Stomach (tissue), 9 donors: ENCODE results near the gene ELL2. TPM values are rescaled to one million over a fixed set of nuclear protein-coding genes. Genes with fewer than 3 reads are reported as not detected.

Experiments used
- DNase-seq, 2 donors: peaks; one replicate each; pipeline versions ENCODE4 v3.0.0 to v3.0.0-alpha.2; 2013 to 2019
- H3K27ac ChIP-seq, 5 donors: fragments of 200-600 bp in 4 of 5; sonication (generic) in 4 of 5; one replicate each; pipeline ENCODE4 v1.5.1; 2013 to 2019; ENCODE audit warnings: mild to moderate bottlenecking in 1 of 5, moderate library complexity in 1 of 5
- H3K27me3 ChIP-seq, 3 donors: fragments of 200-600 bp; sonication (generic); one replicate each; pipeline ENCODE4 v1.5.1; 2017 to 2019; ENCODE audit warnings: mixed run types in 1 of 3
- H3K36me3 ChIP-seq, 4 donors: fragments of 200-600 bp; sonication (generic); 1 replicate in 3 of 4; 2 replicates in 1 of 4; pipeline ENCODE4 v1.5.1; 2016 to 2019
- H3K4me1 ChIP-seq, 4 donors: fragments of 200-600 bp; sonication (generic); one replicate each; pipeline ENCODE4 v1.5.1; 2016 to 2019
- H3K4me3 ChIP-seq, 4 donors: fragments of 200-600 bp; sonication (generic) in 3 of 4; one replicate each; pipeline ENCODE4 v1.5.1; 2016 to 2019; ENCODE audit warnings: mild to moderate bottlenecking in 1 of 4
- H3K9me3 ChIP-seq, 4 donors: fragments of 200-600 bp; sonication (generic); one replicate each; pipeline ENCODE4 v1.5.1; 2016 to 2019
- EP300 ChIP-seq: sonication (generic); formaldehyde crosslinking; IDR thresholded peaks from one replicate; pipeline ENCODE4 v1.6.1; 2017; ENCODE audit warnings: antibody characterized with exemption
- POLR2A ChIP-seq, 4 donors: fragments of 450-650 bp; IDR thresholded peaks; one replicate each; pipeline ENCODE4 v1.6.1; 2016; ENCODE audit warnings: antibody characterized with exemption in 4 of 4, control low read depth in 2 of 4, mild to moderate bottlenecking in 1 of 4, moderate library complexity in 1 of 4
- POLR2AphosphoS5 ChIP-seq, 3 donors: sonication (generic); formaldehyde crosslinking; IDR thresholded peaks; one replicate each; pipeline ENCODE4 v1.6.1; 2016; ENCODE audit warnings: antibody characterized with exemption in 3 of 3
- WGBS, 5 donors: extraction: QIAGEN DNeasy Blood & Tissue Kit in 3 of 5; methylation state at CpG; one replicate each; pipeline versions ENCODE4 v1.1.5 to v1.1.7; 2013 to 2018; 5-methylcytosine and 5-hydroxymethylcytosine counted together
- intact Hi-C: fragments of 100-400 bp; cut with DNase I; formaldehyde crosslinking; loops from one replicate; pipeline ENCODE4 v1.15.1; 2023; ENCODE audit warnings: low total_unique reads
- polyA plus RNA-seq, 3 donors: library from polyadenylated mRNA; stranded (reverse); fragments of 200-250 nt; gene quantifications; one replicate each; pipeline ENCODE4 v1.2.3, GENCODE V29; 2013
- total RNA-seq, 5 donors: library from RNA; depleted of rRNA; stranded (reverse); fragments of >200 nt; gene quantifications; one replicate each; pipeline versions ENCODE4 v1.1.0 to v1.2.3, GENCODE V29; 2014 to 2016
- TF ChIP-seq, protein P1 (sequence below), 7 experiments: fragments of 450-650 bp in 4 of 7; fragments of 200-600 bp in 3 of 7; sonication (generic) in 3 of 7; IDR thresholded peaks; one replicate each; pipeline ENCODE4 v1.5.1; 2016 to 2019; ENCODE audit warnings: antibody characterized with exemption in 7 of 7, control low read depth in 2 of 7, mild to moderate bottlenecking in 1 of 7
- donor health status: healthy with polysubstance abuse.
- donor health status: Bipolar disorder and iron deficiency.
- donor health status: healthy.

Gene ELL2
- total and polyA plus RNA-seq, 8 donors: 24.7 to 279 (median 98.0) TPM

DNA sequence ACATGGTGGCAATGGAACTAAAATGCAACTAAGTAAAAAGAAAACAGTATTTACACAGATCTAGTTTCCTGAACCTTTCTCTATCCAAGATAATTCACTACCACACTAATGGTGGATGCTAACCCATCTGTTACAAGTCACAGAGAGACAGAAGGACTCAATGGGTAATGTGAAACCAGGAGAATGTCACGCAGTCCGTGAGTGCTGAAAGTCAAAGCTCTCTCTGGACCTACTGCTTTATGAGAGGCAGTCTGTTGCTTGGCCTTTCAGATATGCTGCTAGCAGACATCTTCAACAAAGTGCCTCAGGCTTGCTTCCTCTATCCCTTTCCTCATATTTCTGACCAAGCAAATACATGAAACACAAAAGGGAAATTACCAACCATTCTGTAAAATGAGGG, 70.2 kb downstream of the ELL2 start:
- Histone ChIP-seq H3K4me3 (no peak overlapping the region), H3K4me1 (peaks cover 0 to 32% (median 4%) of the 10 kb centered on the region in 4 donors), H3K27me3 (no peaks in the 10 kb centered on the region), H3K27ac (no peak overlapping the region), H3K9me3 (no peaks in the 10 kb centered on the region), H3K36me3 (peaks cover 34 to 99% (median 92%) of the 10 kb centered on the region in 4 donors)
- WGBS, 5 donors: 89 to 95% (median 92%) methylated on average over 2 of the region's 2 CpGs
- TF ChIP-seq, protein P1, sequence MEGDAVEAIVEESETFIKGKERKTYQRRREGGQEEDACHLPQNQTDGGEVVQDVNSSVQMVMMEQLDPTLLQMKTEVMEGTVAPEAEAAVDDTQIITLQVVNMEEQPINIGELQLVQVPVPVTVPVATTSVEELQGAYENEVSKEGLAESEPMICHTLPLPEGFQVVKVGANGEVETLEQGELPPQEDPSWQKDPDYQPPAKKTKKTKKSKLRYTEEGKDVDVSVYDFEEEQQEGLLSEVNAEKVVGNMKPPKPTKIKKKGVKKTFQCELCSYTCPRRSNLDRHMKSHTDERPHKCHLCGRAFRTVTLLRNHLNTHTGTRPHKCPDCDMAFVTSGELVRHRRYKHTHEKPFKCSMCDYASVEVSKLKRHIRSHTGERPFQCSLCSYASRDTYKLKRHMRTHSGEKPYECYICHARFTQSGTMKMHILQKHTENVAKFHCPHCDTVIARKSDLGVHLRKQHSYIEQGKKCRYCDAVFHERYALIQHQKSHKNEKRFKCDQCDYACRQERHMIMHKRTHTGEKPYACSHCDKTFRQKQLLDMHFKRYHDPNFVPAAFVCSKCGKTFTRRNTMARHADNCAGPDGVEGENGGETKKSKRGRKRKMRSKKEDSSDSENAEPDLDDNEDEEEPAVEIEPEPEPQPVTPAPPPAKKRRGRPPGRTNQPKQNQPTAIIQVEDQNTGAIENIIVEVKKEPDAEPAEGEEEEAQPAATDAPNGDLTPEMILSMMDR (IDR thresholded peaks at IDR 0.05): no peak
- no peak for TF ChIP-seq EP300
- no peak for TF ChIP-seq POLR2AphosphoS5 (IDR thresholded peaks at IDR 0.05)
- TF ChIP-seq POLR2A (IDR thresholded peaks at IDR 0.05): no peak
- no peak for DNase-seq
- intact Hi-C loops: no loop called here

DNA sequence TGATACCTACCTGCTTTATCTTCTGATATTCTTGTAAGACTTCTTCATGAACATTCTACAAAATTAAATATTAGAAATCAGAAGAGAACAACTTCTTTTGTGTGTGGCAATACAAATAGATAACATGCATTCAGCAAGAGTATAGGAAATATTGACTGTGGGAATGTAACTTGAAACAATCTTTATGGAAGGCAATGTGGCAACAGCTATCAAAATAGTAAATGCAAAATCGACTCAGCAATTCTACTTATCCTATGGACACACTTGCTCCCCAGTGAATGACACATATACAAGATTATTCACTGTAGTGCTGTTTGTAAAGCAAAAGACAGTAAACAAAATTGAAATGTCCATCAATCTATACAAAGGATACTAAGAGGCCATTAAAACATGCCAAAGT, 72.6 kb downstream of the ELL2 start:
- Histone ChIP-seq H3K4me1 (peaks cover 0 to 36% (median 11%) of the 10 kb centered on the region in 4 donors), H3K36me3 (peaks cover 15 to 87% (median 69%) of the 10 kb centered on the region in 4 donors), H3K27me3 (no peaks in the 10 kb centered on the region), H3K9me3 (no peaks in the 10 kb centered on the region), H3K27ac (no peak overlapping the region), H3K4me3 (no peak overlapping the region)
- no peak for DNase-seq
- intact Hi-C loops: no loop called here
- WGBS, 5 donors: 44 to 70% (median 53%) methylated on average over 1 of the region's 1 CpG
- TF ChIP-seq POLR2AphosphoS5 (IDR thresholded peaks at IDR 0.05) (no peak), EP300 (no peak), POLR2A (IDR thresholded peaks at IDR 0.05) (no peak)
- TF ChIP-seq, protein P1 (IDR thresholded peaks at IDR 0.05): no peak

DNA sequence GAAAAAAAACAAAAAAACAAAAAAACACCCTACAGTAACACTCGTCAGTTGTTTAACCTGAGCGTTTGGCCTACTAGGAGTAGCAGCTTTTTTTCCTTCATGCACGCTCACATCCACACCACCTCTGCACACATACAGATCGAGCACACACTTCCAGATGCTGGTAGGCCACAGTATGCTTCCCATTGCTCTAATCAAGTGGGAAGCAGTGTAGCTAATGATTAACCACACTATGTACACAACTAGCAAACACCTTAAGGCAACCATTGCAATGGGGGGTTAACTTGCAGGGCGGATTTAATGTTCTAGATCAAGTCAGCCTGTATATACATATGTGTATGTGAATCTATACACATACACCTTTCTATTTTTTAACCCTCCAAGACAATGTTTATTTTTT, 73.7 kb downstream of the ELL2 start:
- no peaks in the 10 kb centered on the region for H3K27me3 ChIP-seq
- no peak overlapping the region for H3K27ac ChIP-seq
- H3K9me3 ChIP-seq: no peaks in the 10 kb centered on the region
- peaks cover 10 to 76% (median 58%) of the 10 kb centered on the region in 4 donors for H3K36me3 ChIP-seq
- TF ChIP-seq, protein P1 (IDR thresholded peaks at IDR 0.05): no peak
- TF ChIP-seq POLR2AphosphoS5 (IDR thresholded peaks at IDR 0.05) (peak in 1 of 3 donors; percentile 25), EP300 (no peak)
- WGBS, 5 donors: 52 to 75% (median 61%) methylated on average over 5 of the region's 5 CpGs
- DNase-seq: peak in 1 of 2 donors; percentile 66
- intact Hi-C loops: no loop called here
- H3K4me3 ChIP-seq: no peak overlapping the region
- peaks cover 0 to 40% (median 13%) of the 10 kb centered on the region in 4 donors for H3K4me1 ChIP-seq

DNA sequence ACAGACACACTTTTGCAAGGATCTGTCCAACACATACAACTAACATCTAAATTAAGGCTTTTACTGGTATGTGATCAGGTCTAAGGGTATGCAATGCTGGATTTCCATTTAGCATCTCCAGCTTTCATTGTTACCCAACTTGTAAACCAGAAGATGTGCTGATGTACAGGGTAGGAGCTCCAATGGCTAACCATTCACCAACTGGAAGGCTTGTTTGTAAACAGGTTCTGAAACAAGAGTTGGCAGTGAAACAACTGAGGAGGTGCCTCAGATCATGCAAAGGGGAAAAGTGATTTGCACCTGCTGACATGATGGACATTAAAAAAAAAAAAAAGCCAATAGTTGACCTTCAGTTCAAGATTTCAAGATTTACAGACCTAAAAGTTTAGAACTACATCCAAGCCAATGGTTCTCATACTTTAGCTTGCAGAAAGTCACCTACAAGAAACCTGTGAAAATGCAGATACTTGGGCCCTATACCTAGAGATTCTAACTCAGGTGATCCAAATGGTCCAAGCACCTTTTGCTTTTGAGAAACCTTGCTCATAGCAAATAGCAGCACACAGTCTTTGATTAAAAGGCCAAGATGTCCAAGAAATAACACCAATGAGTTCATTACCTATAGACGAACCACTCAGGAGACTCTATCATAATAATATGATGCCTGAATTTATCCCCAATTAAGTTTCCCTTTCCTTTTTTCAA, 75.2 kb downstream of the ELL2 start:
- WGBS, 5 donors: 80 to 97% (median 93%) methylated on average over 1 of the region's 1 CpG
- TF ChIP-seq, protein P1 (IDR thresholded peaks at IDR 0.05): no peak
- TF ChIP-seq POLR2AphosphoS5 (IDR thresholded peaks at IDR 0.05) (no peak), POLR2A (IDR thresholded peaks at IDR 0.05) (no peak), EP300 (no peak)
- peaks cover 0 to 46% (median 13%) of the 10 kb centered on the region in 4 donors for H3K4me1 ChIP-seq
- no peak for DNase-seq
- H3K9me3 ChIP-seq: no peaks in the 10 kb centered on the region
- H3K4me3 ChIP-seq: no peak overlapping the region
- H3K27ac ChIP-seq: no peak overlapping the region
- H3K36me3 ChIP-seq: peaks cover 8 to 61% (median 44%) of the 10 kb centered on the region in 4 donors
- intact Hi-C loops: no loop called here
- H3K27me3 ChIP-seq: no peaks in the 10 kb centered on the region
